Smooth muscle cell (in vitro differentiated cells): ENCODE data around the gene C15orf39. TPM values are rescaled to one million over a fixed set of nuclear protein-coding genes. Genes with fewer than 3 reads are reported as not detected.

Source experiments
- DNase-seq: peaks from one replicate; lab custom pipeline; 2025; ENCODE audit not compliant: unreplicated experiment; lab: John Stamatoyannopoulos, UW
- H2AFZ ChIP-seq: fragments of 200-600 bp; sonication (generic); 2 replicates; pipeline ENCODE4 v1.6.0; 2016; ENCODE audit warnings: antibody characterized with exemption, low read depth, mild to moderate bottlenecking
- H3F3A ChIP-seq: fragments of 200-600 bp; sonication (generic); 2 replicates; pipeline ENCODE4 v1.6.0; 2017; ENCODE audit warnings: antibody characterized with exemption, low read depth
- H3K27ac ChIP-seq: fragments of 200-600 bp; sonication (generic); 2 replicates; pipeline ENCODE4 v1.5.1; 2016; ENCODE audit warnings: low read depth, mild to moderate bottlenecking
- H3K27me3 ChIP-seq: fragments of 200-600 bp; sonication (generic); 2 replicates; pipeline ENCODE4 v1.6.1; 2016; ENCODE audit warnings: low read depth, mild to moderate bottlenecking
- H3K36me3 ChIP-seq: fragments of 200-600 bp; sonication (generic); 2 replicates; pipeline ENCODE4 v1.5.1; 2016; ENCODE audit warnings: low read depth
- H3K4me1 ChIP-seq: fragments of 200-600 bp; sonication (generic); 2 replicates; pipeline ENCODE4 v1.5.1; 2016; ENCODE audit warnings: low read depth
- H3K4me2 ChIP-seq: fragments of 200-600 bp; sonication (generic); 2 replicates; pipeline ENCODE4 v1.6.0; 2016; ENCODE audit warnings: mild to moderate bottlenecking
- H3K4me3 ChIP-seq: fragments of 200-600 bp; sonication (generic); 2 replicates; pipeline ENCODE4 v1.5.1; 2016; ENCODE audit warnings: mild to moderate bottlenecking
- H3K79me2 ChIP-seq: fragments of 200-600 bp; sonication (generic); 2 replicates; pipeline ENCODE4 v1.6.0; 2016; ENCODE audit warnings: low read depth, mild to moderate bottlenecking
- H3K9ac ChIP-seq: fragments of 200-600 bp; sonication (generic); 2 replicates; pipeline ENCODE4 v1.6.0; 2016; ENCODE audit warnings: low read depth
- H3K9me3 ChIP-seq: fragments of 200-600 bp; sonication (generic); replicated peaks from 2 replicates; pipeline ENCODE4 v1.5.1; 2016; ENCODE audit warnings: low read depth
- H4K20me1 ChIP-seq: fragments of 200-600 bp; sonication (generic); 2 replicates; pipeline ENCODE4 v1.6.0; 2016; ENCODE audit warnings: low read depth
- WGBS: methylation state at CpG from one replicate; pipeline ENCODE4 v1.1.7; 2016; ENCODE audit warnings: low lambda C conversion rate; 5-methylcytosine and 5-hydroxymethylcytosine counted together
- polyA plus RNA-seq: library from polyadenylated mRNA; unstranded; fragments of >200 nt; fragmentation: Nextera tagmentation; extraction: Ambion mirVana; gene quantifications from 2 replicates; pipeline ENCODE4 v1.2.1, GENCODE V29; 2016
- total RNA-seq: library from RNA; depleted of rRNA; stranded (reverse); fragments of >200 nt; gene quantifications from 2 replicates; pipeline ENCODE4 v1.2.3, GENCODE V29; 2014
- TF ChIP-seq, protein P1 (sequence below): fragments of 200-600 bp; sonication (generic); IDR thresholded peaks from 2 replicates; pipeline ENCODE4 v1.5.1; 2017; ENCODE audit warnings: borderline replicate concordance, mild to moderate bottlenecking, antibody characterized with exemption; ENCODE audit not compliant: insufficient read depth, poor library complexity, severe bottlenecking

The C15orf39 gene
- total and polyA plus RNA-seq, 2 experiments from 2014 or later: 8.4 to 9.3 TPM

DNA sequence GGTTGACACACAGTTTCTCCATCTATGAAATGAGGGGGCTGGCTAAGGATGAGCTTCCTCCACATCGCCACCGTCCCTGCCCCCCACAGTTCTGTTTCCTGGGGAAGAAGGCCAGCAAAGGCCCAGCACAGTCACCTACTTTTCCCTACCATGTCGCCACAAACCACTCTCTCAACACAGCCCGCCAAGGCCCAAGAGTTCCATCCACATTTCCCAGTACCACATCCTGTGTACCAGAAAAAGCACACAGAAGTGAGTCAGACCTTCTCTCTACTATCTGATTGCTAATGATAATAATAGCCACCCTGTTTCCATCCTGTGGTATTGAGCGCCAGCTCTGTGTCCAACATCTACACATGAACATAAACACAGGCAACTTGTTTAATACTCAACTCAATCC lies 30.3 kb upstream of the C15orf39 start:
- Histone ChIP-seq H3F3A (peaks cover 6% of the 10 kb centered on the region), H3K36me3 (no peaks in the 10 kb centered on the region), H3K27ac (peak overlapping the region; percentile 2), H3K9me3 (no peaks in the 10 kb centered on the region), H2AFZ (no peak overlapping the region), H3K4me2 (peak overlapping the region; percentile 33), H4K20me1 (no peaks in the 10 kb centered on the region), H3K79me2 (no peaks in the 10 kb centered on the region), H3K4me3 (no peak overlapping the region), H3K4me1 (no peaks in the 10 kb centered on the region), H3K27me3 (no peaks in the 10 kb centered on the region), H3K9ac (no peak overlapping the region)
- WGBS: 44% methylated on average over 5 of the region's 5 CpGs
- DNase-seq: no peak
- TF ChIP-seq, protein P1, sequence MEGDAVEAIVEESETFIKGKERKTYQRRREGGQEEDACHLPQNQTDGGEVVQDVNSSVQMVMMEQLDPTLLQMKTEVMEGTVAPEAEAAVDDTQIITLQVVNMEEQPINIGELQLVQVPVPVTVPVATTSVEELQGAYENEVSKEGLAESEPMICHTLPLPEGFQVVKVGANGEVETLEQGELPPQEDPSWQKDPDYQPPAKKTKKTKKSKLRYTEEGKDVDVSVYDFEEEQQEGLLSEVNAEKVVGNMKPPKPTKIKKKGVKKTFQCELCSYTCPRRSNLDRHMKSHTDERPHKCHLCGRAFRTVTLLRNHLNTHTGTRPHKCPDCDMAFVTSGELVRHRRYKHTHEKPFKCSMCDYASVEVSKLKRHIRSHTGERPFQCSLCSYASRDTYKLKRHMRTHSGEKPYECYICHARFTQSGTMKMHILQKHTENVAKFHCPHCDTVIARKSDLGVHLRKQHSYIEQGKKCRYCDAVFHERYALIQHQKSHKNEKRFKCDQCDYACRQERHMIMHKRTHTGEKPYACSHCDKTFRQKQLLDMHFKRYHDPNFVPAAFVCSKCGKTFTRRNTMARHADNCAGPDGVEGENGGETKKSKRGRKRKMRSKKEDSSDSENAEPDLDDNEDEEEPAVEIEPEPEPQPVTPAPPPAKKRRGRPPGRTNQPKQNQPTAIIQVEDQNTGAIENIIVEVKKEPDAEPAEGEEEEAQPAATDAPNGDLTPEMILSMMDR: no peak

DNA sequence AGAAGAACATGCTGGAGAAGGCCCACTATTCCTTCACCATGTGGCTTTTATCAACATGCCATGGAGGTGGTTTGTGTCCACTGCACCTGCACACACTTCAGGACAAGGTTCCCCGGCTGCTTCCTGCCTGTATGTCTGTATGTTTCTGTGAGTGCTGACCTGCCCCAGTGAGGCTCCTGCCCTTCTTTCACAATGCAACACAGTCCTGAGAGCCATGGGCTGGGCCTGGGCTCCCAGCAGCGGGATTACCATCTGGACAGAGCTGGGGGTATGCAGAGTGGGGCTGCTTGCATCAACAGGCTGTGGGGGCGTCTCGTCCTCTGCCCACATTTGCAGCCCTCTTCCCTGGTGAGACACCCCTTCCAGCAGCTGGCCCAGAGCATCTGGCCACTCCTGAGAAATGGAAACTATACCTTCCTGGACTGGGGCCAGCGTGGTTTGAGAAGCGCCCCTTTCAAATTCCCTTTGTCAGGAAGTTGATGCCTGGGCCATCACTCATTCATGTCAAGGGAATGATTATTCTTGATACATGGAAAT lies 29.3 kb upstream of the C15orf39 start:
- Histone ChIP-seq H3K36me3 (no peaks in the 10 kb centered on the region), H3K9ac (no peak overlapping the region), H3K4me2 (no peak overlapping the region), H3K4me1 (peaks cover 4% of the 10 kb centered on the region), H4K20me1 (no peaks in the 10 kb centered on the region), H3K27ac (no peak overlapping the region), H3K9me3 (no peaks in the 10 kb centered on the region), H2AFZ (no peak overlapping the region), H3F3A (peaks cover 5% of the 10 kb centered on the region), H3K27me3 (no peaks in the 10 kb centered on the region), H3K4me3 (no peak overlapping the region), H3K79me2 (no peaks in the 10 kb centered on the region)
- no peak for DNase-seq
- 84% methylated on average over 6 of the region's 6 CpGs for WGBS
- TF ChIP-seq, protein P1: no peak

DNA sequence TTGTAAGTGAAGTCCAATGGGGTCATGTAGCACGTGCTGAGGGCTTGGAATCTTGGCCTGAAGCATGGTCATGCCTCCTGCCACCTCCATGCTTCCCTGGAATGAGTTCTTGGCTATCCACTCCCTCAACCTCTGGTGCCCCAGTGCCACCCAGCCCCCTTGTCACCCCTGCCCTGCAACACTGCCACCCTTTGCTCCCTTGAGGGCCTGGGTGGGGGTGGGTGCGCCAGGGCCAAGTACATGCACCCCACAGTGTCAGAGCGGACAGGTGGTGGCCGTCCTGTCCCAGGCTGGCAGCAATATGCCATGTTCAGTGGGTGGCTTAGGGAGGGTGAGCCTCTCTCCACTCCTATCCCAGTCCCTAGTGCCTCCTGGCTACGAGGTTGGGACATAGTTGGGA lies 27.6 kb upstream of the C15orf39 start:
- no peak overlapping the region for H3K27ac ChIP-seq
- no peak overlapping the region for H3K9ac ChIP-seq
- no peaks in the 10 kb centered on the region for H3K36me3 ChIP-seq
- no peaks in the 10 kb centered on the region for H3K9me3 ChIP-seq
- H3K27me3 ChIP-seq: no peaks in the 10 kb centered on the region
- 94% methylated on average over 5 of the region's 5 CpGs for WGBS
- H3K4me1 ChIP-seq: peaks cover 19% of the 10 kb centered on the region
- H3K79me2 ChIP-seq: no peaks in the 10 kb centered on the region
- no peak overlapping the region for H2AFZ ChIP-seq
- no peak overlapping the region for H3K4me3 ChIP-seq
- TF ChIP-seq, protein P1: no peak
- H3F3A ChIP-seq: peaks cover 10% of the 10 kb centered on the region
- no peak overlapping the region for H3K4me2 ChIP-seq
- no peaks in the 10 kb centered on the region for H4K20me1 ChIP-seq
- no peak for DNase-seq

DNA sequence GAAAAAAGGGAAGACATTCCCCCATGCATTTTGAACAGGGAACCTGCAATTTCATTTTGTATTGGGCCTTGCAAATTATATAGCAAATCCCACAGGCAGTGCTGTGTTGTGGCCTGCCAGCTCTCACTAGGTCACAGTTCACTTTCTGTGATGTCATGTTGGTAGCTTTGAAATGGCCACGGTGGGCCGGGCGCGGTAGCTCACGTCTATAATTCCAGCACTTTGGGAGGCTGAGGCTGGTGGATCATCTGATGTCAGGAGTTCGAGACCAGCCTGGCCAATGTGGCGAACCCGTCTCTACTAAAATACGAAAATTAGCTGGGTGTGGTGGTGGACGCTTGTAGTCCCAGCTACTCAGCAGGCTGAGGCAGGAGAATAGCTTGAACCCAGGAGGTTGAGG lies 27.0 kb upstream of the C15orf39 start:
- WGBS: 95% methylated on average over 10 of the region's 10 CpGs
- Histone ChIP-seq H2AFZ (no peak overlapping the region), H3F3A (peaks cover 14% of the 10 kb centered on the region), H4K20me1 (no peaks in the 10 kb centered on the region), H3K36me3 (no peaks in the 10 kb centered on the region), H3K27ac (no peak overlapping the region), H3K9me3 (no peaks in the 10 kb centered on the region), H3K4me1 (peaks cover 25% of the 10 kb centered on the region), H3K4me2 (no peak overlapping the region), H3K27me3 (no peaks in the 10 kb centered on the region), H3K9ac (no peak overlapping the region), H3K4me3 (no peak overlapping the region), H3K79me2 (no peaks in the 10 kb centered on the region)
- no peak for DNase-seq
- TF ChIP-seq, protein P1: no peak
